Measurements from ENCODE around the gene FBXL15. TPM values are rescaled to one million over a fixed set of nuclear protein-coding genes. Genes with fewer than 3 reads are reported as not detected.

Gene FBXL15
- total and polyA plus RNA-seq, 2 of the 13 experiments (the other 11 are each of a cell fraction or from before 2014, with no cell fraction given): 4.3 to 8.3 TPM

DNA sequence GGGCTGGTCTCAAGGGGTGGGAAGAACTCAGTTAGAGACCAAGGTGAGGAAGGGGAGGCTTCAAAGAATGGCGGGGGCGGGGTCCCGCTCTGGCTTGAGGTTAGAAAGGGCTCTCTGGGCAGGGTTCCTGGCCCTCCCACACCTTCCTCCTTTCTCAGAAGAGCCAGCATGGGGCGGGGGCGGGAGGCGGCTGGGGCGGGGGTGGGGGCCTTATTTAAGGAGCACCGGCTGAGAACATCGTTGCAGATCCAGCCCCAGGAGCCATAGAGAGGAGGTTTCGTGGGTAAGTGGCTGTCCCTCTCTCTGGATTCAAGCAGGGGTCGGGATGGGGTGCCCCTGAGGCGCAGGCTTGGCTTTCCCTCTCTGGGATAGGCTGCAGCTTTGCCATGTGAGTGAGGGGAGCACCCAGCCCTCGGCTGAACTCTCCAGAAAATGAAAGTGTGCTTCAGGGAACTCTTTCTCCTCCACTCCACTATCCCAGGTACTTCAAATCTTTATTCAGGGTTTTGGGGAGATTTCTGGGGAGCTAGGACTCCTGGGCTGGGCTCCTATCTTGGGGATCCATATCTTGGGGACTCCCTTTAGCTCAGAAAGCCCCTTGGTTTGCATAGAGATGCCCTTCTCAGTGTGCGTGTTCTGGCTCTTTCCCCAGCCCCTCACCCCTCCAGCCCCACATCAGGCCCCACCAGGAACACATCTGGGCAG, 15.0 kb downstream of the FBXL15 start (continued):
- TF ChIP-seq, protein P1, sequence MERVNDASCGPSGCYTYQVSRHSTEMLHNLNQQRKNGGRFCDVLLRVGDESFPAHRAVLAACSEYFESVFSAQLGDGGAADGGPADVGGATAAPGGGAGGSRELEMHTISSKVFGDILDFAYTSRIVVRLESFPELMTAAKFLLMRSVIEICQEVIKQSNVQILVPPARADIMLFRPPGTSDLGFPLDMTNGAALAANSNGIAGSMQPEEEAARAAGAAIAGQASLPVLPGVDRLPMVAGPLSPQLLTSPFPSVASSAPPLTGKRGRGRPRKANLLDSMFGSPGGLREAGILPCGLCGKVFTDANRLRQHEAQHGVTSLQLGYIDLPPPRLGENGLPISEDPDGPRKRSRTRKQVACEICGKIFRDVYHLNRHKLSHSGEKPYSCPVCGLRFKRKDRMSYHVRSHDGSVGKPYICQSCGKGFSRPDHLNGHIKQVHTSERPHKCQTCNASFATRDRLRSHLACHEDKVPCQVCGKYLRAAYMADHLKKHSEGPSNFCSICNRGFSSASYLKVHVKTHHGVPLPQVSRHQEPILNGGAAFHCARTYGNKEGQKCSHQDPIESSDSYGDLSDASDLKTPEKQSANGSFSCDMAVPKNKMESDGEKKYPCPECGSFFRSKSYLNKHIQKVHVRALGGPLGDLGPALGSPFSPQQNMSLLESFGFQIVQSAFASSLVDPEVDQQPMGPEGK (CRISPR knock-in tag; IDR thresholded peaks at IDR 0.05): 0 out of 2 replicates have a peak, but pooled peaks have one; percentile 14
- no peak for TF ChIP-seq ZNF567 (CRISPR knock-in tag; IDR thresholded peaks at IDR 0.05; ENCODE audit: borderline replicate concordance)
- no peak for TF ChIP-seq ZNF335 (CRISPR knock-in tag; IDR thresholded peaks at IDR 0.05)
- TF ChIP-seq POLR2A (IDR thresholded peaks at IDR 0.05; ENCODE audit: insufficient read depth in 1 of 2, low read depth in 2 of 2, low read length in 2 of 2): peak in 1 of 2 experiments; percentile 40; a peak in 1 of 4 replicates
- TF ChIP-seq RFXANK (CRISPR knock-in tag; IDR thresholded peaks at IDR 0.05): no peak
- TF ChIP-seq ZNF451 (CRISPR knock-in tag; IDR thresholded peaks at IDR 0.05): no peak

DNA sequence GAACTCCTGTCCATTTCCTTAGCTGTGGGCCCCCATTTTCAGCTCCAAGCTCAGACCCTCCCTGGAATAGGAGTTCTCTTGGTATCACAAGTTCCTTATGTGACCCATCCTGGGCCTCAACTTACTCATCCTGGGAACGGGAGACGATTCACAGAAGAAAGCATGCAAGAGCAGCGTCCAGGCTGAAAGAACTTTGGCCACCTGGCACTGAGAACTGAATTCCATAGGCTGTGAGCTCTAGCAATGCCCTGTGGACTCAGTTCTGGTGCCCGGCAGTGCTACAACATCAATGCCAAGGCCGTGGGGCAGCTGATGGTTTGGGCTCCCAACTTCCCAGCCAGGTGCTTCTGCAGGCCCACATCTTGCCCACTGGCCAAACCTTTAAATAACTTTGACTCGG, 15.7 kb downstream of the FBXL15 start:
- in situ Hi-C loops (cut with HindIII; ENCODE audit: extremely low pct_ligation_motif_present, low pct_unique_long_range_greater_than_20kb): no loop called here
- H3K9me3 ChIP-seq (ENCODE audit: low read length): no peaks in the 10 kb centered on the region
- intact Hi-C loops (cut with micrococcal nuclease; ENCODE audit: unreplicated experiment): no loop called here
- no TSS peak for BruUV-seq (replicated peaks)
- no peak for FAIRE-seq
- H2AFZ ChIP-seq (ENCODE audit: low read length): no peak overlapping the region
- no peaks in the 10 kb centered on the region for H3K36me3 ChIP-seq (replicated peaks in 1 of 2; ENCODE audit: control insufficient read depth in 1 of 2, insufficient read depth in 2 of 2, low read length in 2 of 2)
- POLR2A ChIA-PET: interaction anchor here (0.8 to 6.8 kb wide), 4 partner anchors 10 to 26 kb away, joined by 3 to 135 read pairs (median 90); partner anchors contain the start of genes C10orf95 and FBXL15
- H3K27me3 ChIP-seq (ENCODE audit: control insufficient read depth in 1 of 2, insufficient read depth in 2 of 2, low read length in 2 of 2): no peaks in the 10 kb centered on the region; a peak in 1 of 5 replicates
- WGBS (ENCODE audit: low lambda C conversion rate): 2% methylated on average over 4 of the region's 6 CpGs
- no peaks in the 10 kb centered on the region for H4K20me1 ChIP-seq (ENCODE audit: insufficient read depth, low read length)
- peaks cover 43% of the 10 kb centered on the region for H3K4me1 ChIP-seq (ENCODE audit: insufficient read depth, low read length)
- H3K79me2 ChIP-seq (ENCODE audit: insufficient read depth, low read length): peaks cover 5% of the 10 kb centered on the region
- H3K4me2 ChIP-seq (ENCODE audit: low read depth, low read length): peak overlapping the region; percentile 97
- H3K4me3 ChIP-seq (replicated peaks in 1 of 3; ENCODE audit: insufficient read depth in 1 of 3, low read depth in 2 of 3, low read length in 3 of 3): peak overlapping the region; percentile 44 to 76 (median 55)
- no peak overlapping the region for H3K27ac ChIP-seq (ENCODE audit: extremely low read length, insufficient read depth, low read length)
- H3K9ac ChIP-seq (ENCODE audit: insufficient read depth, low read depth, low read length): peak overlapping the region; percentile 68
- ATAC-seq: no peak
- no peak for DNase-seq (ENCODE audit: low spot score)
- CTCF ChIA-PET (ENCODE audit: low intra/inter-chr PET ratio, low total read pairs): no interaction called here
- TF ChIP-seq ZNF468 (CRISPR knock-in tag; IDR thresholded peaks at IDR 0.05): no peak
- no peak for TF ChIP-seq ZNF256 (CRISPR knock-in tag; conservative IDR thresholded peaks at IDR 0.05)
- no peak for TF ChIP-seq PLSCR1 (CRISPR knock-in tag; IDR thresholded peaks at IDR 0.05; ENCODE audit: borderline replicate concordance)
- TF ChIP-seq ZMYM3 (CRISPR knock-in tag; IDR thresholded peaks at IDR 0.05): peak; percentile 72
- TF ChIP-seq, protein P2, sequence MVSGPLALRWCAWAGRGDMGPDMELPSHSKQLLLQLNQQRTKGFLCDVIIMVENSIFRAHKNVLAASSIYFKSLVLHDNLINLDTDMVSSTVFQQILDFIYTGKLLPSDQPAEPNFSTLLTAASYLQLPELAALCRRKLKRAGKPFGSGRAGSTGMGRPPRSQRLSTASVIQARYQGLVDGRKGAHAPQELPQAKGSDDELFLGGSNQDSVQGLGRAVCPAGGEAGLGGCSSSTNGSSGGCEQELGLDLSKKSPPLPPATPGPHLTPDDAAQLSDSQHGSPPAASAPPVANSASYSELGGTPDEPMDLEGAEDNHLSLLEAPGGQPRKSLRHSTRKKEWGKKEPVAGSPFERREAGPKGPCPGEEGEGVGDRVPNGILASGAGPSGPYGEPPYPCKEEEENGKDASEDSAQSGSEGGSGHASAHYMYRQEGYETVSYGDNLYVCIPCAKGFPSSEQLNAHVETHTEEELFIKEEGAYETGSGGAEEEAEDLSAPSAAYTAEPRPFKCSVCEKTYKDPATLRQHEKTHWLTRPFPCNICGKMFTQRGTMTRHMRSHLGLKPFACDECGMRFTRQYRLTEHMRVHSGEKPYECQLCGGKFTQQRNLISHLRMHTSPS (CRISPR knock-in tag; IDR thresholded peaks at IDR 0.05; ENCODE audit: low read depth): peak; percentile 88
- TF ChIP-seq ZNF567 (CRISPR knock-in tag; IDR thresholded peaks at IDR 0.05; ENCODE audit: borderline replicate concordance): no peak
- no peak for TF ChIP-seq AGO1 (IDR thresholded peaks at IDR 0.05; ENCODE audit: low read depth, low read length, poor library complexity, severe bottlenecking)
- peak; percentile 73 for TF ChIP-seq HNRNPL (IDR thresholded peaks at IDR 0.05; ENCODE audit: low read depth, low read length)
- peak; percentile 94 for TF ChIP-seq ZNF629 (CRISPR knock-in tag; conservative IDR thresholded peaks at IDR 0.05)
- TF ChIP-seq KDM1A (CRISPR knock-in tag; IDR thresholded peaks at IDR 0.05): peak; percentile 48; the same call in 1 of the 2 replicates
- TF ChIP-seq PHF8 (CRISPR knock-in tag; IDR thresholded peaks at IDR 0.05): peak; percentile 29; the same call in 1 of the 2 replicates
- no peak for TF ChIP-seq FOXK2 (IDR thresholded peaks at IDR 0.05)

All from HepG2 (cell line).